Peyer's patch (tissue), 4 donors: ENCODE measurements around the gene SLC16A7. TPM values are rescaled to one million over a fixed set of nuclear protein-coding genes. Genes with fewer than 3 reads are reported as not detected.

Experiments
- DNase-seq, 3 donors: peaks; one replicate each; pipeline ENCODE4 v3.0.0-alpha.2; 2017 to 2019
- H3K27ac ChIP-seq, 4 donors: fragments of 200-600 bp; sonication (generic); one replicate each; pipeline ENCODE4 v1.5.1; 2016 to 2019
- H3K27me3 ChIP-seq, 2 donors: fragments of 200-600 bp; sonication (generic); one replicate each; pipeline ENCODE4 v1.5.1; 2019
- H3K36me3 ChIP-seq, 3 donors: fragments of 200-600 bp; sonication (generic); one replicate each; pipeline ENCODE4 v1.5.1; 2016 to 2019
- H3K4me1 ChIP-seq, 4 donors: fragments of 200-600 bp; sonication (generic); one replicate each; pipeline ENCODE4 v1.5.1; 2016 to 2019
- H3K4me3 ChIP-seq, 4 donors: fragments of 200-600 bp; sonication (generic); 1 replicate in 3 of 4; 2 replicates in 1 of 4; pipeline ENCODE4 v1.5.1; 2016 to 2019; ENCODE audit warnings: mild to moderate bottlenecking in 1 of 4
- H3K9me3 ChIP-seq, 4 donors: fragments of 200-600 bp; sonication (generic); one replicate each; pipeline ENCODE4 v1.5.1; 2016 to 2019; ENCODE audit warnings: mild to moderate bottlenecking in 1 of 4
- CTCF ChIP-seq, 6 experiments: fragments of 450-650 bp in 4 of 6; fragments of 200-600 bp in 2 of 6; sonication (generic) in 1 of 6; IDR thresholded peaks; one replicate each; pipeline ENCODE4 v1.5.1; 2017 to 2019; ENCODE audit warnings: antibody characterized with exemption in 6 of 6, mild to moderate bottlenecking in 3 of 6, moderate library complexity in 1 of 6
- POLR2A ChIP-seq, 2 donors: fragments of 450-650 bp; IDR thresholded peaks; one replicate each; pipeline ENCODE4 v1.5.1; 2017; ENCODE audit warnings: antibody characterized with exemption in 2 of 2, mild to moderate bottlenecking in 2 of 2, moderate library complexity in 2 of 2
- total RNA-seq, 4 donors: library from RNA; depleted of rRNA; stranded (reverse); fragments of >200 nt; gene quantifications; one replicate each; pipeline ENCODE4 v1.1.0, GENCODE V29; 2016

SLC16A7 gene
- total RNA-seq, 4 donors from 2014 or later = 5.0 to 19.4 (median 12.1) TPM

DNA sequence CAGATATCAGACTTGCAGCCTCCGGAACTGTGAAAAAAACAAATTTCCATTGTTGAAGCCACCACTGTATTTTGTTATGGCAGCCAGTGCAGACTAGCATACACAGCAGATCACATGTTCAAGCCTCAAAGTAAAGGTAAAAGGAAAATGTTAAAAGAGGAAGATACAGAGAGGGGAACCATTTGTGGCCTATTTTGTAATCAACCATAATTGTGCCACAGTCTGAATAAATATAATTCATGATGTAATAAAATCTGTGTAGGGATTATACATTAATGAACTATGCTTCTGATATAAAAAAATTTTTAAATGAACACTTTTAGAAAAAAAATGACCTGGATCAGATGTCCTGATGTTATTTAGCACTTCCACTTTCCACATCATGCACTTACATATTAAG, 79.6 kb downstream of the SLC16A7 start:
- H3K4me1 ChIP-seq = no peaks in the 10 kb centered on the region
- no peak for DNase-seq
- H3K27ac ChIP-seq = no peak overlapping the region
- H3K27me3 ChIP-seq = no peaks in the 10 kb centered on the region
- no peaks in the 10 kb centered on the region for H3K9me3 ChIP-seq
- no peak overlapping the region for H3K4me3 ChIP-seq
- TF ChIP-seq CTCF (IDR thresholded peaks at IDR 0.05) = no peak
- TF ChIP-seq POLR2A (IDR thresholded peaks at IDR 0.05) = no peak
- no peaks in the 10 kb centered on the region for H3K36me3 ChIP-seq

DNA sequence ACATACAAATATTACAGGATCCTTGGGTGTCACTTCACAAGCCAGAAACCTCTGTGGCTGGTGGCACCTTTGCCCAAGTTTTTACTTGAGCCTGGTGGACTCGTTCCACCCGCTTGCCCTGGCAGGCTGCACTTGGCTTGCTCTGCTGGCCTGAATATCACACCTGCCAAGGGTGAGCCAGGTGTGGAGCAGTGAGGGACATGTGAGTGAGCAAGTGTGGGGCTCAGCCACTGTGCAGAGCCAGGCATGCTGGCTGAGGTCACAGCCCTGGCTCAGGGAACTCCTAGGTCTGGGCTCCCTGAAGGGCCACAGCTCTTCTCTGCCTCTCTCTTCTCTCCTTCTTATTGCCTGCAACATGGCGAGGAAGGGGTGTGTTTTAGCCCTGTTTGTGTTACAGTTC, 82.0 kb downstream of the SLC16A7 start:
- DNase-seq = no peak
- Histone ChIP-seq H3K9me3 (no peaks in the 10 kb centered on the region), H3K36me3 (no peaks in the 10 kb centered on the region), H3K27ac (no peak overlapping the region), H3K4me1 (no peaks in the 10 kb centered on the region), H3K27me3 (no peaks in the 10 kb centered on the region), H3K4me3 (no peak overlapping the region)
- TF ChIP-seq POLR2A (IDR thresholded peaks at IDR 0.05) (no peak), CTCF (IDR thresholded peaks at IDR 0.05) (no peak)

DNA sequence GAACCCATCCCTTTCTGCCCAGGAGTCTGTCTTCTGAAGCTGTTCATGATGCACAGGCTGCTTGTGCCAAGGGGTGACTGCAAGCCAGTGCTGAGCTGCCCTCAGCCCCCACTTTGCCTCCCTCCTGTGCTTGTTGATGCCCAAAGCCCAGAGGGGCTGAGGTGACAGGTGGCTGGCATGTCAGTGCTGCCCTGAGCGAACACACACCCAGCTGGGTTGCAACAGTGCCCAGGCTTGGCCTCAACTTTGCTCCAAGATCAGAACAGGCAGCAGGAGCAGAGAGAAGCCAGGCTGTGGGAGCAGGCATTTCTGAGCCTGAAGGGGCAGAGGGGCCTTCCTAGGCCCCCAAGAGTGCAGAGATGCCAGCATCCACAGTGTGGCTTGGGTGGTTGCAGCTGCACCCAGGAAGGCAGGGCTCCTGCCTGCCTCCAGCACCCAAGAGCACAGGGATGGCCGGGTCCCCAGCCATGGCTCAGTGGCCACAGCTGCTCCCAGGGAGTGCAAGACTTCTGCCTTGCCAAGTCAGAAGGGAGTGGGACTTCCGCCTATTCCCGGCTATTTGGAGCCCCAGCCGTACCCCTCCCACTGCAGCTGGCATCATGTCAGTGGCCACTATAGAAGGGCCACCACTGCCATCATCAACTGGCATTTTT, 83.1 kb downstream of the SLC16A7 start:
- Histone ChIP-seq H3K4me1 (no peaks in the 10 kb centered on the region), H3K27me3 (no peaks in the 10 kb centered on the region), H3K4me3 (no peak overlapping the region), H3K9me3 (no peaks in the 10 kb centered on the region), H3K36me3 (no peaks in the 10 kb centered on the region), H3K27ac (no peak overlapping the region)
- no peak for DNase-seq
- TF ChIP-seq CTCF (IDR thresholded peaks at IDR 0.05) = no peak
- no peak for TF ChIP-seq POLR2A (IDR thresholded peaks at IDR 0.05)

GRCh38 chr12:59689776-59690175, 93.9 kb downstream of the SLC16A7 start:
- Histone ChIP-seq H3K27ac (no peak overlapping the region), H3K4me3 (no peak overlapping the region), H3K9me3 (no peaks in the 10 kb centered on the region), H3K27me3 (no peaks in the 10 kb centered on the region), H3K36me3 (no peaks in the 10 kb centered on the region), H3K4me1 (no peaks in the 10 kb centered on the region)
- no peak for TF ChIP-seq POLR2A (IDR thresholded peaks at IDR 0.05)
- TF ChIP-seq CTCF (IDR thresholded peaks at IDR 0.05) = no peak
- DNase-seq = no peak

GRCh38 chr12:59695379-59695778, 99.5 kb downstream of the SLC16A7 start:
- no peak for DNase-seq
- TF ChIP-seq CTCF (IDR thresholded peaks at IDR 0.05) (no peak), POLR2A (IDR thresholded peaks at IDR 0.05) (no peak)
- no peaks in the 10 kb centered on the region for H3K36me3 ChIP-seq
- H3K9me3 ChIP-seq = no peaks in the 10 kb centered on the region
- H3K27me3 ChIP-seq = no peaks in the 10 kb centered on the region
- H3K27ac ChIP-seq = no peak overlapping the region
- no peak overlapping the region for H3K4me3 ChIP-seq
- no peaks in the 10 kb centered on the region for H3K4me1 ChIP-seq

DNA sequence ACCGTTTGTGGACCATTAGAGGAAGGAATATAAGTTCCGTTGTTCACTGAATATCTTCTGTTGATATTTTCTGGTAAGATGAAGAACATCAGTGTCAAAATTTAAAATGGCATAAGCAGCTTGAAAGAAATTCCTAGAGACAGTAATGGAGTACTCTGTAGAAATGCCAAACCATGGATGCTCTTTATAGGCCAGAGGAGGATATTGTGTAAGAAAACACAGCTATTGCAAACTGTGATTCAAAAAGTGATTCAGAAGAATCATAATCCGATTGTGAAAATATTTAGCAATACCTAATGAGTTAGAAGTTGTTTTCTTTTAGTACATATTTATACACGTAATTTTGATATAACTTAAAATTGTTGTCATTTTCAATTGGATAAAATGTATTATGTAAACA, 102.8 kb downstream of the SLC16A7 start:
- Histone ChIP-seq H3K36me3 (no peaks in the 10 kb centered on the region), H3K4me3 (no peak overlapping the region), H3K27ac (no peak overlapping the region), H3K4me1 (no peaks in the 10 kb centered on the region), H3K9me3 (no peaks in the 10 kb centered on the region), H3K27me3 (no peaks in the 10 kb centered on the region)
- DNase-seq = no peak
- no peak for TF ChIP-seq POLR2A (IDR thresholded peaks at IDR 0.05)
- no peak for TF ChIP-seq CTCF (IDR thresholded peaks at IDR 0.05)
